ENCODE measurements around the gene KCMF1.

- TF ChIP-seq POLR2AphosphoS5 (IDR thresholded peaks at IDR 0.05; ENCODE audit: borderline replicate concordance, low read depth, low read length) (no peak), EZH2 (IDR thresholded peaks at IDR 0.05) (no peak)
Observed at GRCh38 chr2:85078536-85078935, 107.6 kb downstream of the KCMF1 start.

Measured in SK-N-MC (cell line).